H1 (cell line): ENCODE results near the gene ARMC9. TPM values are rescaled to one million over a fixed set of nuclear protein-coding genes. Genes with fewer than 3 reads are reported as not detected.

ENCODE experiments used
- CTCF ChIA-PET: fragments of 300-600 bp; sonication (Branson Sonifier 250); formaldehyde crosslinking; loops from one replicate; lab custom pipeline; 2021; ENCODE audit not compliant: partially characterized antibody; lab: Charles Lee
- POLR2A ChIA-PET: fragments of 300-600 bp; sonication (Branson Sonifier 250); formaldehyde crosslinking; loops from one replicate; lab custom pipeline; 2021; ENCODE audit warnings: inconsistent platforms; ENCODE audit not compliant: partially characterized antibody; lab: Charles Lee
- DNase-seq, 2 experiments: peaks; one replicate each; pipeline versions ENCODE4 v3.0.0 to v3.0.0-alpha.2; 2010 to 2022; ENCODE audit warnings: low spot score in 2 of 2, low read depth in 1 of 2, mixed read lengths in 1 of 2
- FAIRE-seq: peaks from 2 replicates; lab custom pipeline; 2011; peaks lifted over from hg19 to GRCh38; lab: Jason Lieb, UNC
- H2AFZ ChIP-seq: 2 replicates; pipeline ENCODE4 v1.8.1; 2012; ENCODE audit warnings: low read length, inconsistent platforms
- H2AK5ac ChIP-seq: 2 replicates; pipeline ENCODE4 v1.6.1; 2013; ENCODE audit warnings: low read depth, low read length
- H2BK120ac ChIP-seq: replicated peaks from 2 replicates; pipeline ENCODE3; 2013; ENCODE audit warnings: low read depth, low read length, inconsistent platforms
- H2BK12ac ChIP-seq: 2 replicates; pipeline ENCODE4 v1.6.1; 2013; ENCODE audit warnings: low read depth, low read length
- H2BK15ac ChIP-seq: 2 replicates; pipeline ENCODE4 v1.6.1; 2013; ENCODE audit warnings: low read length
- H2BK20ac ChIP-seq: 2 replicates; pipeline ENCODE4 v1.6.1; 2013; ENCODE audit warnings: low read length
- H2BK5ac ChIP-seq: 2 replicates; pipeline ENCODE4 v1.6.1; 2013; ENCODE audit warnings: low read depth, low read length
- H3K14ac ChIP-seq: 2 replicates; pipeline ENCODE4 v1.6.1; 2013; ENCODE audit warnings: inconsistent platforms; ENCODE audit not compliant: insufficient read length
- H3K18ac ChIP-seq: 2 replicates; pipeline ENCODE4 v1.6.1; 2013; ENCODE audit warnings: low read length; ENCODE audit errors: extremely low read depth
- H3K23ac ChIP-seq: 2 replicates; pipeline ENCODE4 v1.6.1; 2013; ENCODE audit warnings: inconsistent platforms; ENCODE audit not compliant: insufficient read length
- H3K23me2 ChIP-seq: 2 replicates; pipeline ENCODE4 v1.6.1; 2013; ENCODE audit warnings: low read depth, low read length
- H3K27ac ChIP-seq: 2 replicates; pipeline ENCODE4 v1.6.1; 2011; ENCODE audit warnings: low read depth, low read length, inconsistent platforms
- H3K27me3 ChIP-seq, 4 experiments: replicated peaks in 1 of 4; 1 replicate in 1 of 4; 2 replicates in 3 of 4; pipeline versions ENCODE4 v1.6.1 to v1.8.1; 2011 to 2013; ENCODE audit warnings: low read length in 3 of 4, mild to moderate bottlenecking in 3 of 4, inconsistent platforms in 2 of 4, mixed read lengths in 2 of 4, moderate library complexity in 1 of 4; ENCODE audit not compliant: control insufficient read depth in 3 of 4, insufficient read depth in 3 of 4; ENCODE audit errors: extremely low read depth in 1 of 4
- H3K36me3 ChIP-seq, 4 experiments: 2 replicates each; pipeline versions ENCODE4 v1.6.1 to v1.8.1; 2011 to 2013; ENCODE audit warnings: mild to moderate bottlenecking in 4 of 4, low read length in 3 of 4, moderate library complexity in 2 of 4, control low read depth in 1 of 4, inconsistent platforms in 1 of 4; ENCODE audit not compliant: insufficient read depth in 4 of 4, control insufficient read depth in 2 of 4
- H3K4ac ChIP-seq: replicated peaks from 2 replicates; pipeline ENCODE3; 2013; ENCODE audit warnings: low read length, low read depth, mixed read lengths, inconsistent platforms; ENCODE audit not compliant: insufficient read length
- H3K4me1 ChIP-seq, 4 experiments: replicated peaks in 1 of 4; 1 replicate in 1 of 4; 2 replicates in 3 of 4; pipeline versions ENCODE4 v1.6.1 to v1.8.1; 2011 to 2013; ENCODE audit warnings: low read length in 3 of 4, inconsistent platforms in 2 of 4, mixed read lengths in 1 of 4; ENCODE audit not compliant: insufficient read depth in 4 of 4, control insufficient read depth in 3 of 4
- H3K4me2 ChIP-seq, 2 experiments: 2 replicates each; pipeline versions ENCODE4 v1.6.1 to v1.8.1; 2011 to 2013; ENCODE audit warnings: low read depth in 2 of 2, low read length in 2 of 2, control low read depth in 1 of 2, inconsistent platforms in 1 of 2, mild to moderate bottlenecking in 1 of 2; ENCODE audit not compliant: insufficient read depth in 1 of 2
- H3K4me3 ChIP-seq, 4 experiments: fragments of 200-600, 300-600 bp in 1 of 4; sonication (generic), shearing (Covaris generic), sonication (Bioruptor Twin) in 1 of 4; 2 replicates each; pipeline versions ENCODE4 v1.5.1 to v1.8.1; 2011 to 2016; ENCODE audit warnings: low read length in 4 of 4, low read depth in 3 of 4, control low read depth in 2 of 4, inconsistent platforms in 2 of 4, mild to moderate bottlenecking in 2 of 4, mixed read lengths in 1 of 4, moderate library complexity in 1 of 4; ENCODE audit not compliant: insufficient read depth in 2 of 4; ENCODE audit errors: extremely low read depth in 1 of 4
- H3K56ac ChIP-seq: replicated peaks from 2 replicates; pipeline ENCODE3; 2013; ENCODE audit warnings: low read depth, mild to moderate bottlenecking, mixed read lengths, low read length, inconsistent platforms; ENCODE audit not compliant: insufficient read length
- H3K79me1 ChIP-seq: 2 replicates; pipeline ENCODE4 v1.6.1; 2013; ENCODE audit warnings: low read depth, low read length, control low read depth
- H3K79me2 ChIP-seq, 2 experiments: 2 replicates each; pipeline versions ENCODE4 v1.6.1 to v1.8.1; 2012 to 2013; ENCODE audit warnings: low read length in 2 of 2, mild to moderate bottlenecking in 2 of 2, inconsistent platforms in 1 of 2; ENCODE audit not compliant: insufficient read depth in 2 of 2, control insufficient read depth in 1 of 2
- H3K9ac ChIP-seq, 4 experiments: replicated peaks in 1 of 4; 1 replicate in 1 of 4; 2 replicates in 3 of 4; pipeline versions ENCODE4 v1.6.1 to v1.8.1; 2011 to 2013; ENCODE audit warnings: low read depth in 3 of 4, low read length in 3 of 4, control low read depth in 2 of 4, mild to moderate bottlenecking in 2 of 4, moderate library complexity in 2 of 4, inconsistent platforms in 1 of 4; ENCODE audit errors: extremely low read depth in 1 of 4
- H3K9me3 ChIP-seq, 2 experiments: 2 replicates each; pipeline versions ENCODE4 v1.6.1 to v1.8.1; 2012 to 2013; ENCODE audit warnings: mild to moderate bottlenecking in 2 of 2, moderate library complexity in 2 of 2, control low read depth in 1 of 2, inconsistent platforms in 1 of 2, low read depth in 1 of 2, low read length in 1 of 2, mixed read lengths in 1 of 2; ENCODE audit not compliant: insufficient read depth in 2 of 2
- H4K20me1 ChIP-seq, 2 experiments: replicated peaks in 1 of 2; 2 replicates each; pipeline versions ENCODE3 to v1.8.1; 2011 to 2013; ENCODE audit warnings: inconsistent platforms in 2 of 2, low read length in 2 of 2, mild to moderate bottlenecking in 1 of 2; ENCODE audit not compliant: insufficient read depth in 2 of 2, control insufficient read depth in 1 of 2
- H4K5ac ChIP-seq: 2 replicates; pipeline ENCODE4 v1.6.1; 2013; ENCODE audit warnings: low read length, low read depth, mixed read lengths, inconsistent platforms; ENCODE audit not compliant: insufficient read length
- H4K8ac ChIP-seq: 2 replicates; pipeline ENCODE4 v1.8.0; 2013; ENCODE audit warnings: mild to moderate bottlenecking, moderate library complexity, low read length, inconsistent platforms; ENCODE audit not compliant: insufficient read depth; ENCODE audit errors: extremely low read depth
- H4K91ac ChIP-seq: replicated peaks from 2 replicates; pipeline ENCODE3; 2013; ENCODE audit warnings: low read length, mixed read lengths, inconsistent platforms; ENCODE audit not compliant: insufficient read length
- CEBPB ChIP-seq: IDR thresholded peaks from 2 replicates; pipeline ENCODE4 v1.6.1; 2012; ENCODE audit warnings: low read depth, low read length
- POLR2AphosphoS5 ChIP-seq: IDR thresholded peaks from 2 replicates; pipeline ENCODE4 v1.6.1; 2011; ENCODE audit warnings: low read depth, low read length
- WGBS, 2 experiments: shearing (Covaris generic) in 1 of 2; methylation state at CpG; one replicate each; pipeline versions ENCODE4 v1.1.6 to v1.1.7; 2013 to 2015; ENCODE audit warnings: low lambda C conversion rate in 2 of 2, mixed read lengths in 2 of 2, inconsistent platforms in 1 of 2, low coverage in 1 of 2, missing lambda C conversion rate in 1 of 2; ENCODE audit not compliant: insufficient replicate concordance in 2 of 2, insufficient coverage in 1 of 2, insufficient read length in 1 of 2; ENCODE audit errors: extremely low coverage in 1 of 2, missing lambda C conversion rate in 1 of 2; 5-methylcytosine and 5-hydroxymethylcytosine counted together
- polyA plus RNA-seq, 7 experiments: library from polyadenylated mRNA; depleted of rRNA in 3 of 7; stranded (reverse) in 5 of 7; unstranded in 2 of 7; fragments of >200 nt in 5 of 7; fragments of 200-250 nt in 2 of 7; gene quantifications; 1 replicate in 5 of 7; 2 replicates in 1 of 7; 4 replicates in 1 of 7; pipeline versions ENCODE4 v1.2.1 to v1.2.3, GENCODE V29; 2011 to 2013; ENCODE audit warnings: missing spikeins in 2 of 7, mixed read lengths in 2 of 7
- total RNA-seq: library from RNA; stranded (reverse); fragmentation: NEBNext Ultra II Directional; extraction: Animal tissue kit (Norgen Biotek cat#: 25700); gene quantifications from 2 replicates; pipeline ENCODE4 v1.2.1, GENCODE V29; 2021

Gene ARMC9
- total and polyA plus RNA-seq, 2 of the 8 experiments (the other 6 are each of a cell fraction or from before 2014, with no cell fraction given) = 23.2 to 36.1 TPM

- 93% methylated on average over 4 of the region's 4 CpGs; no CpG with 5 or more reads in 1 of the 2 experiments for WGBS, 2 experiments
- H3K27ac ChIP-seq = no peak overlapping the region
- no peak overlapping the region for H2AFZ ChIP-seq
These were observed 140.9 kb downstream of the ARMC9 start for GRCh38 chr2:231339316-231339715.

More at GRCh38 chr2:231339316-231339715, 140.9 kb downstream of the ARMC9 start:
- Histone ChIP-seq H3K9me3 (no peaks in the 10 kb centered on the region), H3K79me2 (no peaks in the 10 kb centered on the region), H2BK120ac (no peak overlapping the region), H3K14ac (no peak overlapping the region), H3K27me3 (no peaks in the 10 kb centered on the region), H2BK12ac (no peak overlapping the region), H2BK20ac (no peak overlapping the region), H2AK5ac (no peak overlapping the region), H3K4me2 (no peak overlapping the region), H3K79me1 (no peaks in the 10 kb centered on the region), H3K4me3 (no peak overlapping the region), H3K23me2 (no peaks in the 10 kb centered on the region), H3K23ac (no peak overlapping the region), H4K20me1 (no peaks in the 10 kb centered on the region), H4K5ac (no peak overlapping the region), H3K56ac (no peak overlapping the region), H3K9ac (no peak overlapping the region), H2BK5ac (no peak overlapping the region), H2BK15ac (no peak overlapping the region)
- no peak for FAIRE-seq
- CTCF ChIA-PET = interaction anchor here (0.6 to 1.0 kb wide), 3 partner anchors 27 to 73 kb away, joined by 3 read pairs; no protein-coding TSS in a partner anchor
- no peak for DNase-seq
- POLR2A ChIA-PET = interaction anchor here (0.7 to 1.4 kb wide), 2 partner anchors 112 to 114 kb away, joined by 3 read pairs; no protein-coding TSS in a partner anchor
- TF ChIP-seq POLR2AphosphoS5 (no peak), CEBPB (peak; percentile 54; the same call in 1 of the 2 replicates)
- TF ChIP-seq, all 59 proteins: peak for 1
- no peak overlapping the region for H4K91ac ChIP-seq
- peaks cover 2 to 11% (median 4%) of the 10 kb centered on the region in 4 experiments; a peak in 4 of 7 replicates for H3K4me1 ChIP-seq
- H3K4ac ChIP-seq = no peak overlapping the region
- no peak overlapping the region for H4K8ac ChIP-seq
- H3K18ac ChIP-seq = no peak overlapping the region
- H3K36me3 ChIP-seq = no peaks in the 10 kb centered on the region
